WERI-Rb-1 (cell line): ENCODE measurements around the gene SLF2.

Experiments
- DNase-seq: peaks from one replicate; pipeline ENCODE4 v3.0.0-alpha.2; 2020
- H3K27ac ChIP-seq: fragments of 250-450 bp; sonication (Bioruptor Pico); 2 replicates; pipeline ENCODE4 v1.5.1; 2020; ENCODE audit warnings: mild to moderate bottlenecking, moderate library complexity
- H3K27me3 ChIP-seq: fragments of 250-450 bp; sonication (Bioruptor Pico); 2 replicates; pipeline ENCODE4 v1.5.1; 2021; ENCODE audit warnings: mild to moderate bottlenecking, low read depth, moderate library complexity; ENCODE audit not compliant: insufficient read depth, severe bottlenecking
- H3K36me3 ChIP-seq: fragments of 250-450 bp; sonication (Bioruptor Pico); 2 replicates; pipeline ENCODE4 v1.5.1; 2020; ENCODE audit warnings: mild to moderate bottlenecking, moderate library complexity
- H3K4me3 ChIP-seq: 2 replicates; pipeline ENCODE4 v1.5.1; 2011; ENCODE audit warnings: low read depth, mild to moderate bottlenecking, control low read depth, low read length
- H3K9me3 ChIP-seq: fragments of 250-450 bp; sonication (Bioruptor Pico); 2 replicates; pipeline ENCODE4 v1.5.1; 2021; ENCODE audit warnings: mild to moderate bottlenecking, moderate library complexity; ENCODE audit not compliant: severe bottlenecking
- CTCF ChIP-seq: IDR thresholded peaks from 2 replicates; pipeline ENCODE4 v1.5.1; 2011; ENCODE audit warnings: low read depth, mild to moderate bottlenecking, control low read depth, inconsistent platforms, low read length

Gene SLF2

DNA sequence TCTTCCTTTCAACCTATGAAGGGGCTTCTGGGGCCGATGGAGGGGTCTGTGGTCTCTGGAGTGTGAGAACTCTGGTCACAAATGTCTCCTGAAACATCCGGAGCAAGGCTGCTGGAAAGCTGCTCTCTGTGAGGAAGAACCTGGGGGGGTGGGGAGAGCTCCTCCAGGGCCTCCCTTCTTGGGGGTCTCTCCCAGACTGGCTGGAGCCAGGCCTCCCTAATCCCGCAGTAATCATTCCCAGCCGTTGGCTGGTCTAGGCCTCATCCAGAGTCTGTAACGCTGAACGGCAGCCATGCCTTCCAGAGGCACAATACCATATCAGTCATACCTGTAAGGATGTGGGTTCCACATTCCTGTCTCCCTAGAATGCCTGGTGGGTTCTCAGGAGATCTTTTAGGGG lies 82.4 kb downstream of the SLF2 start:
- Histone ChIP-seq H3K9me3 (no peaks in the 10 kb centered on the region), H3K4me3 (no peak overlapping the region), H3K27me3 (no peaks in the 10 kb centered on the region), H3K27ac (peak overlapping the region; percentile 98), H3K36me3 (peaks cover 32% of the 10 kb centered on the region)
- TF ChIP-seq CTCF, result no peak
- peak; percentile 85 for DNase-seq

- DNase-seq, result peak; percentile 66
- Histone ChIP-seq H3K9me3 (no peaks in the 10 kb centered on the region), H3K36me3 (peaks cover 18% of the 10 kb centered on the region), H3K27me3 (no peaks in the 10 kb centered on the region), H3K27ac (peak overlapping the region; percentile 98), H3K4me3 (peak overlapping the region; percentile 93)
- TF ChIP-seq CTCF, result no peak
Measured at GRCh38 chr10:100996678-100997359, 84.1 kb downstream of the SLF2 start.

- TF ChIP-seq CTCF, result peak; percentile 92
- H3K36me3 ChIP-seq, result peaks cover 22% of the 10 kb centered on the region
- peak; percentile 90 for DNase-seq
- H3K27me3 ChIP-seq, result no peaks in the 10 kb centered on the region
- peak overlapping the region; percentile 98 for H3K27ac ChIP-seq
- peak overlapping the region; percentile 93 for H3K4me3 ChIP-seq
- no peaks in the 10 kb centered on the region for H3K9me3 ChIP-seq
Measured at GRCh38 chr10:100997360-100998182, 84.8 kb downstream of the SLF2 start.

GRCh38 chr10:100998183-100998990 lies 85.6 kb downstream of the SLF2 start:
- TF ChIP-seq CTCF, result no peak
- Histone ChIP-seq H3K4me3 (peak overlapping the region; percentile 93), H3K27me3 (no peaks in the 10 kb centered on the region), H3K36me3 (peaks cover 24% of the 10 kb centered on the region), H3K27ac (peak overlapping the region; percentile 98), H3K9me3 (no peaks in the 10 kb centered on the region)
- DNase-seq, result peak; percentile 95

GRCh38 chr10:100998991-100999741 lies 86.4 kb downstream of the SLF2 start:
- peak; percentile 79 for DNase-seq
- Histone ChIP-seq H3K9me3 (no peaks in the 10 kb centered on the region), H3K36me3 (peaks cover 24% of the 10 kb centered on the region), H3K27me3 (no peaks in the 10 kb centered on the region), H3K4me3 (peak overlapping the region; percentile 93), H3K27ac (peak overlapping the region; percentile 98)
- peak; percentile 92 for TF ChIP-seq CTCF
